H1 (cell line): ENCODE results near the gene DYDC2. TPM values are rescaled to one million over a fixed set of nuclear protein-coding genes. Genes with fewer than 3 reads are reported as not detected.

Experiments
- polyA plus RNA-seq, 7 experiments: library from polyadenylated mRNA; depleted of rRNA in 3 of 7; stranded (reverse) in 5 of 7; unstranded in 2 of 7; fragments of >200 nt in 5 of 7; fragments of 200-250 nt in 2 of 7; gene quantifications; 1 replicate in 5 of 7; 2 replicates in 1 of 7; 4 replicates in 1 of 7; pipeline versions ENCODE4 v1.2.1 to v1.2.3, GENCODE V29; 2011 to 2013; ENCODE audit warnings: missing spikeins in 2 of 7, mixed read lengths in 2 of 7
- total RNA-seq: library from RNA; stranded (reverse); fragmentation: NEBNext Ultra II Directional; extraction: Animal tissue kit (Norgen Biotek cat#: 25700); gene quantifications from 2 replicates; pipeline ENCODE4 v1.2.1, GENCODE V29; 2021
- TF ChIP-seq, protein P1 (sequence below), 3 experiments: IDR thresholded peaks; 1 replicate in 2 of 3; 2 replicates in 1 of 3; pipeline versions ENCODE4 v1.5.1 to v1.6.1; 2011; ENCODE audit warnings: low read length in 3 of 3, mild to moderate bottlenecking in 3 of 3, inconsistent platforms in 2 of 3, low read depth in 1 of 3, moderate library complexity in 1 of 3; ENCODE audit not compliant: insufficient read depth in 1 of 3; ENCODE audit errors: control extremely low read depth in 1 of 3

The DYDC2 gene
- total and polyA plus RNA-seq, 2 of the 8 experiments (the other 6 are each of a cell fraction or from before 2014, with no cell fraction given): 1.5 to 5.2 TPM

DNA sequence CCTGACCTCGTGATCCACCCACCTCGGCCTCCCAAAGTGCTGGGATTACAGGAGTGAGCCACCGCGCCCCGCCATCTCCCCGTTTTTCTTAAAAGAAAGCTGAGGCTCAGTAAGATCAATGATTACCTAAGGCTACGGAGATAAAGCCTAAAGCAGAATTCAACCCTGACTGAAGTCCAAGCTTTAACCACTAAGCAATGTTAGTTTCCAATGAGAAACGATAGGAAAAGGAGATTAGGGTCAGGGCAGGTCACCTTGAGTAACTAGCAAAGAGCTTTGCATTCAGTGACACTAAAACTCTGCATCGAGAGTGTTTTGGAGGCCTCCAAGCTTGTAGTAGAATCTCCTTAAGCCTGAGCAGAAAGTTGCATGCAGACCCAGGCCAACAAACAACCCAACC is 34.2 kb downstream of the DYDC2 start (continued):
- TF ChIP-seq, protein P1, sequence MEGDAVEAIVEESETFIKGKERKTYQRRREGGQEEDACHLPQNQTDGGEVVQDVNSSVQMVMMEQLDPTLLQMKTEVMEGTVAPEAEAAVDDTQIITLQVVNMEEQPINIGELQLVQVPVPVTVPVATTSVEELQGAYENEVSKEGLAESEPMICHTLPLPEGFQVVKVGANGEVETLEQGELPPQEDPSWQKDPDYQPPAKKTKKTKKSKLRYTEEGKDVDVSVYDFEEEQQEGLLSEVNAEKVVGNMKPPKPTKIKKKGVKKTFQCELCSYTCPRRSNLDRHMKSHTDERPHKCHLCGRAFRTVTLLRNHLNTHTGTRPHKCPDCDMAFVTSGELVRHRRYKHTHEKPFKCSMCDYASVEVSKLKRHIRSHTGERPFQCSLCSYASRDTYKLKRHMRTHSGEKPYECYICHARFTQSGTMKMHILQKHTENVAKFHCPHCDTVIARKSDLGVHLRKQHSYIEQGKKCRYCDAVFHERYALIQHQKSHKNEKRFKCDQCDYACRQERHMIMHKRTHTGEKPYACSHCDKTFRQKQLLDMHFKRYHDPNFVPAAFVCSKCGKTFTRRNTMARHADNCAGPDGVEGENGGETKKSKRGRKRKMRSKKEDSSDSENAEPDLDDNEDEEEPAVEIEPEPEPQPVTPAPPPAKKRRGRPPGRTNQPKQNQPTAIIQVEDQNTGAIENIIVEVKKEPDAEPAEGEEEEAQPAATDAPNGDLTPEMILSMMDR (IDR thresholded peaks at IDR 0.05; ENCODE audit: control extremely low read depth in 1 of 3, insufficient read depth in 1 of 3, low read depth in 1 of 3, low read length in 3 of 3): no peak
